GM21526 (cell line): ENCODE results near the gene USP7.
"Not testable (repeated sequence)": the region's sequence is repeated elsewhere in the genome, so short reads cannot be mapped to it uniquely, and the experiment has no call there.

Source experiments
- ATAC-seq: cut with Tn5 transposase; IDR thresholded peaks from one replicate; pipeline ENCODE4 v1.9.1; 2021; ENCODE audit warnings: moderate library complexity; ENCODE audit not compliant: unreplicated experiment, low FRiP score

USP7 gene

DNA sequence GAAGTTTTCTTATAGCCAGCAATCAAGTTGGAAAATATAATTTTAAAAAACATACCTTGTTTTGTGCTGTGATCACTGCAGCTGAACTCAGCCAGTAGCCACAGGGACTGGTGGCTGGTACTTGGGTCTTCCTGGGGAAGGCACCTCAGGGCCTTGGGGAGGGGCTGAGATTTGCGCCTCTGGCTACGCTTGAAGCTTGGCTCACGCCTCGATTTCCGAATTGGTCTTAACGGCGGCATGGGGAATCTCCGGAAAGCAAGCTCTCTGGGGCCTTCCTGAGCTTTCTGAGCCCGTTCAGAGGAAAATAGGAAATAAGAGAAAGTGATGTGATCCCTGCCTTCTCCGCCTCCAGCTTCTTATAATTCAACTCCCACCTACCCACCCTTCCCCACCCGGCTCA lies 11.3 kb upstream of the USP7 start:
- no peak for ATAC-seq

DNA sequence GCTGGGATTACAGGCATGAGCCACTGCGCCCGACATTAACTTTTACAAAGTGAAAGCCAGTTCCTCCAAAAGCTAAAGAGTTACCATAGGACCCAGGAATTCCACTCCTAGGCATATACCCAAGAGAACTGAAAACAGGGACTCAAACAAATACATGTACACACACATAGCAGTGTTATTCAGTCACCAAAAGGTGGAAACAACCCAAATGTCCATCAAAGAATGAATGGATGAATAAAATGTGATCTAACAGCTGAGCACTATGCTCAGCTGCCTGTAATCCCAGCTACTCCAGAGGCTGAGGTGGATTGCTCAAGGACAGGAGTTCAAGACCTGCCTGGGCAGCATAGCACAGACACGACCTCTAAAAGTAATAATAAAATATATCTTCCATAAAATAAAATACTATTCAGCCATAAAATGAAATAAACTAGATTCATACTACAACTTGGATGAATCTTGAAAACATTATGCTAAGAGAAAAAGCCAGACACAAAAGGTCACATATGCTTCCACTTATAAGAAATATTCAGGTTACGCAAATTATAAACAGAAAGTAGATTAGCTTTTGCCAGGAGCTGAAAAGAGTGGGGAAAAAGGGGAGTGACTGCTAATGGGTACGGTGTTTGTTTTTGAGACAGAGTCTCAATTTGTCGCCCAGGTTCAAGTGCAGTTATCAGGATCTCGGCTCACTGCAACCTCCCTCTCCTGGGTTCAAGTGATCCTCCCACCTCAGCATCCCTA lies 9.3 kb upstream of the USP7 start:
- no peak for ATAC-seq

DNA sequence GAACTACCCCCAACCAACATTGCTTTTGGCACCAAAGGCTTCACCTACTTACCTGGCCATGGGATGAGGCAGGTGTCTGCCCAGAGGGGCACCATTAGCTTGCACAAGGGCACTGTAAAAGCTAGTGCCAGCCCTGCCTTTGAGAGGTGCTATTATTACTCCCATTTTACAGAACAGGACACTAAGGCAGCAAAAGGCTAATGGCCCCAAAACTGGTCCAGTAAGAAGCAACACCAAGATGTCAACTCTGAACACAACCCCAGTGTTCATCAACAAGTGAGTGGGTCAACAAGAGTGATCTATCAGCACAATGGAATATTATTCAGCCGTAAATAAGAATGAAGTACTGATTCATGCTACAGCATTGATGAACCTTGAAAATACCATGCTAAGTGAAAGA lies 7.7 kb upstream of the USP7 start:
- no peak for ATAC-seq

DNA sequence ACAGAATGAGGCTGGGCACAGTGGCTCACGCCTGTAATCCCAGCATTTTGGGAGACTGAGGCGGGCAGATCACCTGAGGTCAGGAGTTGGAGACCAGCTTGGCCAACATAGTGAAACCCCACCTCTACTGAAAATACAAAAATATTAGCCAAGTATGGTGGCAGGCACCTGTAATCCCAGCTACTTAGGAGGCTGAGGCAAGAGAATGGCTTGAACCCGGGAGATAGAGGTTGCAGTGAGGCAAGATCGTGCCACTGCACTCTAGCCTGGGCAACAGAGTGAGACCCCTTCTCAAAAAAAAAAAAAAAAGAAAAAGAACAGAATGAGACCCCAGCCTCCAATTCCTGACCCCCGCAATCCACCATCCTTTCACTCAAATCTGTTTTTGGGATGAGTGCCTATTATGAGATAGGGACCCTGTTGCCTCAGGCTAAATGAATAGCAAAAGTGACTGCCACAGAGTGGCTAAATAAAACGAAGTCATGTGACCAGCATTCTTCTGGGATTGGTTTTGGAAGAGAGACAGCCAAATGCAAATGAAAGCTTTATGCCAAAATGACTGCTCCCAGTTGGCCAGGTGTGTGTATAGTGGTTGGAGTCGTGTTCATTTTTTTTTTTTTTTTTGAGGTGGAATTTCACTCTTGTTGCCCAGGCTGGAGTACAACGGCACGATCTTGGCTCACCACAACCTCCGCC lies 5.6 kb upstream of the USP7 start:
- not testable (repeated sequence) for ATAC-seq

DNA sequence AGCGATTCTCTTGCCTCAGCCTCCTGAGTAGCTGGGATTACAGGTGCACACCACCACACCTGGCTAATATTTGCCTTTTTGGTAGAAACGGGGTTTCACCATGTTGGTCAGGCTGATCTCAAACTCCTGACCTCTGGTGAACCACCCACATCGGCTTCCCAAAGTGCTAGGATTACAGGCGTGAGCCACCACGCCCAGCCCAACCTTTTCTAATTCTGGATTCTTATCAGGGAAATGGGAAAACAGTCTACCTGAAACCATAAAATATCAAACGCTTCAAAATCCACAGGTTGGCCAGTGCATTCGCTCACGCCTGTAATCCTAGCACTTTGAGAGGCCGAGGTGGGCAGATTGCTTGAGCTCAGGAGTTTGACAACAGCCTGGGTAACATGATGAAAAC lies 4.3 kb upstream of the USP7 start:
- not testable (repeated sequence) for ATAC-seq

DNA sequence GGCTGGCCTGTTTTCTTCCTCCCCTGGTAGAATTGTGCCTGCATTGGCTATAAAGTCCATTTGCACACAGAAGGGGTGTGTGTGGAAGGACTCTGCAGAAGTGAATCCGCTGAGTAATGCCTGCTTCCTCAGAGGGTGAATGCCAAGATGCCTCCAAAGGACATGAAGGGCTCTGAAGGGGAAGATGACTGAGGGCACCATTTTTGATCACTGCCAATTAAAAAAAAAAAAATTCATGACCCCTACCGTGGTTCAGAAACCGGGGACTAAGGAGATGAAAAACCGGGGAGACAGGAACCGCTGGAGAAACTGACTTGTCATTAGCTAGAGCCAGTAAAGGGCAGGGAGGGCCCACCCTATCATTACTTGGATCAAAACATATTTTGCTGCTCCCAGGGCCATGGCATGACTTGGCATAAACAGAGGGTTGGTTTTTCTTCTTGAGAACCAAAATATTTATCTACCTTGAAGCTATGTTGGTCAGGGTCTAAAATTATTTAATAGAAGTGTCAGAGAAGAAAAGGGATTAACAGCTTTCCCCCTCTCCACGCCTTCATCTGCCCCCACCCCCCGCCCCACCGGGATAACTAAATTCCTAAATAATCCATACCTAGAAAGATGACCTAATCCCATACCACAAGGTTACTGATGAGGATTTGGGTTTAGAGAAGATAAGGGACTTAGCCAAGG lies 3.6 kb upstream of the USP7 start:
- no peak for ATAC-seq

DNA sequence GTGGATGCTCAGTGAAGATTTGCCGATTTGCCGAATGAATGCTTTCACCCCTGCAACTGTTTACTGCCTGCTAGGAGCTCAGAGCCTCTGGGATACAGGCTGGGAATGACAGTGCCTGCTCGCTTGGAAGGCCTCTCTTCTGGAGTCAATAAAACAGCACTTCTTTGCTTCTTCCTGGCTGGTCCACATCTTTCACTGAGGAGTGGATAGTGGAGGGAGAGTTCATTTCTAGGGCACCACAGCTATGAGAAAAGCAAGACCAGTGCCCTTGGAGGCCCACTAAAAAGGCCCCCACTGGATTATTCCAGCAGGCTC lies 3.1 kb upstream of the USP7 start:
- no peak for ATAC-seq

DNA sequence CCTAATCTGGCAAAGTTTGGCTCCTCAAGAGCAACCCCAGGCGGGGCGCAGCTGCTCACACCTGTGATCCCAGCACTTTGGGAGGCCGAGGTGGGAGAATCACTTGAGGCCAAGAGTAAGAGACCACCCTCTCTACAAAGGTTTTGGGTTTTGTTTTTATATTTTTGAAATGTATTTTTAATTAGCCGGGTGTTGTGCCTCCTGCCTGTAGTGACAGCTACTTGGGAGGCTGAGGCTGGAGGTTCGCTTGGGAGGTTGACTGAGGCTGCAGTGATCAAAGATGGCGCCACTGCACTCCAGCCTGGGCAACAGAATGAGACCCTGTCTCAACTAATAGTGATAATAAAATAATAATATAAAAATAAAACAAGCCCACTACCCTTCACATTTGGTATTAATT lies 756 bp upstream of the USP7 start:
- ATAC-seq = no peak

DNA sequence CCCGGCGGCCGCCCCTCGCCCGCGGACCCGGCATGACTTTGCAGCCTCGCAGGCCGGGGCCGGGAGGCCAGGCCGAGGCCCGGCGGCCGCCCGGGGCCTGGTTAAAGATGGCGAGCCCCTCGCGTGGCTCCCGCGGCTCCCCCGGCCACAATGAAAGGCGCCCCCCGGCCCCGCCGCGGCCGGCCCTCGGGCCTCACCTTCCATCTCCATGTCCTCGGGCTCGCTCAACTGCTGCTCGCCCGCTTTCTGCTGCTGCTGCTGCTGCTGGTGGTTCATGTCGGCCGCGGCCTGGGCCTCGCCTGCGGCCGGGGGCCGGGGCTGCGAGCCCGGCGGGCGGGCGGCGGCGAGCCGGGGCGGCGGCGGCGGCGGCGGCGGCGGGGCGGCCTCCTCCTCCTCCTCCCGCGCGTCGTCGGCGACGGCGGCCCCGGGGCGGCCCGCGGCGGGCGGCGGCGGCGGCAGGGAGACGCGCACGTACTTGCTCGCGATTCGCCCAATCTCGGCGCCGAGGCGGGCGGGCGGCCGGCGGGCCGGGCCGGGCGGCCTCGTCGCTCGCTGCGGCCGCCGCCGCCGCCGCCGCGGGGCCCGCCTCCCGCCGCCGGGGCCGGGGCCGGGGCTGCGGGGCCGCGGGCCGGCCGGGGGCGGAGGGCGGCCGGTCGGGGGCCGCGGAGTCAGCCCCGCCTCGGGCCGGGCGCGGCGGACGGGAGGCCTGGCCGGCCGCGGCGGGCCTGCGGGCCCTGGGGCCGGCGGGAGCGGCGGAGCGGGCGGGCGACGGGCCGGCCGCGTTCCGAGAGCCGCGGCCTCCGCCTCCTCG lies 491 bp downstream of the USP7 start:
- no peak for ATAC-seq

DNA sequence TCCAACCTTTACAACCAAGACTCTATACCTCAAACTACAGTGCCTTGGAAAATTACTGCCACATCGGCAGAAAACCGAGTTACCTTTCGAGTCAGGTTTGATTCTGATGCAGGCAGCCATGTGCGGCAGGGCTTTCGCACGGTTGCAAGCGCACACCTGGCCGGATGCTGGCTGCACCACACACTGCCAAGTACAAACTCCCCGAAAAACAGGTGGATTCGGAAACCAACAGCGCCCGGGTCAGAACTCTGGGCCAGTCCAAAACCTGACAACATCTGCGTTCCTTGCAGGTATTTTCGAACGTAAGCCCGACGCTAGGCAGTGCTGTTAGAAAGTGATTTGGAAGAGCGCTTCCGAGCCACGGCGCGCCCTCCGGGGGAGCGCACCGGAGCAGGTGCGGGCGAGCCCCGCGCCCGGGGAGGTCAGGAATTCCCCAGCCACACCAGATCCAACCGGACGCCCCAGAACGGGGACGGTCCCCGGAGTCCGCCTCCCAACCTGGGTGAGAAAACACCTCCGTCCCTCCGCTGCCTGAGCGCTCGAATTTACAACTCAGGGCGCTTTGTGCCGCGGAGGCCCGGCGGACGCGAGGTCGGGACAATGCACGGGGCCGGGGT lies 1.2 kb downstream of the USP7 start:
- no peak for ATAC-seq

DNA sequence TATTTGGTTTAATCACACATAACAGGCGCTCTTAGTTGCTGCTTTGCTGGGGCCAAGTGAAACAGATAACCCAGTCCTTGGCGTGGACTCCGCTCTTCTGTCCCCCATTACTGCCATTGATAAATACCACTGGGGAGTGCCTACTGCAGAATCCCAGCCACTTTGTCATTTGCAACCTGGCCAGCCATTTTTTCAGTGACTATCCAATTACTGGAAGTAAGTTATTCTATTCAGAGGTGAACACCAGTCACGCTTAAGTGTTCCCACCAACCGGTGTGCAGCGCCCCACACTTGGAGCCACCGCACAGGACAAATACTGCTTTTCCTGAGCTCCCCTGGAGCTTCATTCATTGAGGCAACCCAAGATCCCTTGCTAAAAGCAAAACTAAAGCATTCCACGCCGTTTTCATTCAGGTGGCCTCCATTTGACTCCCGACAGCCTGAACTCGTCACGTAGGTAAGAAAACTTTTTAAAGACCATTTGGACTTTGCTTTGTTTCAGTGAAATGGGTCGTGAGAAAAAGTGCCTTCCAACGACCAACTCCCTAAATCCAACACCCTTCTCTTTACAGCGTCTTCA lies 1.8 kb downstream of the USP7 start:
- no peak for ATAC-seq

DNA sequence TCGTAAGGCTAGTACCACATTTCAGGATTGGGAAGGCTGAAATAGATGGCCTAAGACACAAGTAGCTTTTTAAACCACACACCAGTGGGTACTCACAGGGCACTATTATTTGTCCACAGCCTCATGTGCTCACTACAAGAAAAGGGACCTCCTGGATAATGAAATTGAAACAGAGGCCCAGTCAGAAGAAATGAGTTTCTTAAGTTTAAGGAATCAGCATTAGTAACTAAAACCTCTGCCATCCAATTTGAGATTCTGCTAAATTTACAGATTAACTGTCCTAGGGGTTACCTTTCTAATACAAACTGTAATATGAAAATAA lies 3.0 kb downstream of the USP7 start:
- no peak for ATAC-seq

DNA sequence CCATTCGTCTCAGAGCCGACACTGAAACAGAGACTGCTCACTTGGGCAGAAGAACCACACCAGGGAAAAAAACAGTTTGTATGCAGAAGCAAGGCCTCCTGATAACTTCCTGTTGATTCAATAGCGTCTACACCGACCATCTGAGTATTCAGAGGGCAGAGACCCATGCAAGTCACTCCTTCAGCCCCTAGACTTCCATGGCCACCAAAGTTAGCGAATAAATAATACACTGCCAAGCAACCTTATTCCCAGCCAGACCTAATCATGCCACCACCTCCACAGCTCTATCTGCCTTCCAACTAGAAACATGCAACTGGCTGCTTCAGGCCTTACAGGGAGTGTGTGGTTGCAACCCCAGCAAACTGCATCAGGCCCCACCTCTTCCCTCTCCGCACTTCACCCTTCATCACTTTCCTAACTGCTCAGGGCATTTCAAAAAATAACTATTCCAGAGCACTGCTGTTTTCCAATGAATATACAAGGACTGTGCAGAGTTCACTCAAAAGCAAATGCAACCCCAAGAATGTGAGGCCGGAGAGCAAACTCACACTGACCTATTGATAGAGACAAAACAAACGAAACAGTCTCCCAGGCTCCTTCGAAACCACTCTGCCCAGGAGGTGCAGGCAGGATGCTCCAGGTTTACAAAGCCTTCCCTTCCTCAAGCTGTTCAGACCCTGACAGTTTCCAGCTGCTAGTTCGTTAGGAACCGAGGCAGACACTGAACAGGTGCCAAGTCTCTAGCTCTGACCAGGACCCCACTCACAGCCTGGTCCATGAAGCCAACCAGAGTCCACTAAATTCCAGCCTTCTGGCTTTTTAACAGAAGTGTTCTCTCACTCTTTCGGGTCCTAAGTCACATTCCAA lies 3.6 kb downstream of the USP7 start:
- ATAC-seq = no peak

DNA sequence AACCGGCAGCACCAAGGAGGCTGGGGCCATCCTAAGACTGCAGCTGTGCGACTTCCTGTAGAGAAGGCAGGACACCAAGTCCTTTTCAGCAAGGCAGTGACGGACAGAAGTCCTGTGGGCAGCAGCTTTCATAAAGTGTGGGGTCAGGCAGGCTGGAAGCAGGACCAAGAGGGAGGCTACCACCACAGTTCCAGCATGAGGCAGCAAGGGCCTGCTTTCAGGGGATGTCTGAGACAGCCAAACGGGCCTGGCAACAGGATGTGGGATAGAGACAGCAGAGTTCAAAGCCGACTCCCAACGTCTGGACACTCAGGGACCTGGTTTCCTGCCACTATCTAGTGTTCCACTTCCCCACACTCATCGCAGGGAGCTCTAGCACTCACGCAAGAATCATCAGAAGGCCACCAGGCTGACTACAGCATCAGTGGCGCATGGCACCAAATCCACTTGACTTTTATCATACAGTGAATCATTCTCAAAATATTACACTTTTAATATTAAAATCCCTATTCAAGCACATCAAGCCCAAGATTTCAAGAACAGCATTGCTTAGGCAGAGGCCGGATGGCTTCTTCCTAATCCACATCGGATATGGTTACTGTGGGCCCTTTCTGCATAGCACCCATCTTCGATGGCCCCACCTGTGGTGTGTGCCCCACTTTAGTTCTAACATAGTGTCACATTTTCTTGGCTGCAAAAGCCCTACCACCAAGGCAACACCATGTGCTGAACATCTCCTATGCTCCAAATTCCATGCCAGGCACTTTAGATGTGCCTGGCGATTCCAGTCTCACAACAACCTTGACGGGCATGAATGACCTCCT lies 5.2 kb downstream of the USP7 start:
- ATAC-seq = no peak

DNA sequence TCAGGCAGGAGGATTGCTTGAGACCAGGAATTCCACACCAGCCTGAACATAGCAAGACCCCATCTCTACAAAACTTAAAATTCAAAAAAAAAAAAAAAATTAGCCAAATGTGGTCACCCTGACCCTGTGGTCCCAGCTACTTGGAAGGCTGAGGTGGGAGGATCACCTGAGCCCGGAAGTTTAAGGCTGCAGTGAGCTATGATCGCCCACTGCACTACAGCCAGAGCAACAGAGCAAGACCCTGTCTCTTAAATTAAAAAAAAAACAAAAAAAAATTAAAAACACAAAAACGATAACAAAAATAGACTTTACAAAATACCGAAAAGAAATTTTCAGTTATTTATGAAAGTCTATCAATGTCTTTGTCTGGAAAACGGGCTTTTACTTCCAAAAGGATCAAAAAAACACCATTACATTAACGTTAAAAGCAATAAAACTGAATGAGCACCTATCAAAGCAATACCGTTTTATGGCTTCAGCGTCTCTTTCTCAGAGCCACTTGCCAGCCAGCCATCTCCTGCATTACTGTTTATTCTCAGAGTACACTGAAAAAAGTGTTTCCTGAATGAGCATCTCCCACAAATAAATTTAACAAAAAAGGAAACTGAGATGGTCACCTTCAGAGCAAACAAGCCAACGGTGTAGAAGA lies 6.1 kb downstream of the USP7 start:
- no peak for ATAC-seq

DNA sequence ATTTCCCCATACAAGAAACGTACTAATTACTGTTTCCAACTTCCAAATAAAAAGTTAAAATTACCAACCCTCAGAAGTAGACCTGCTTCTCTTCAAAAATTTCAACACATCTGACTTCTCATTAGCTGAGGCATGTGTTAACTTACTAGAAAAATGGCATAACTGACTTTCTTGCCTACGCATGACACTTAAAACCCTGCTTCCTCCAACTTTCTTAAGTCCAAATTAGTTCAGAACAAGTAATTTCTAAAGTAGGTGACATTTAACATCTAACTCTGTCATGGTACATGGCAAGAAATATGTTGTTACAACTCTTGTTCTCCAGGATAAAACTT lies 6.7 kb downstream of the USP7 start:
- no peak for ATAC-seq

DNA sequence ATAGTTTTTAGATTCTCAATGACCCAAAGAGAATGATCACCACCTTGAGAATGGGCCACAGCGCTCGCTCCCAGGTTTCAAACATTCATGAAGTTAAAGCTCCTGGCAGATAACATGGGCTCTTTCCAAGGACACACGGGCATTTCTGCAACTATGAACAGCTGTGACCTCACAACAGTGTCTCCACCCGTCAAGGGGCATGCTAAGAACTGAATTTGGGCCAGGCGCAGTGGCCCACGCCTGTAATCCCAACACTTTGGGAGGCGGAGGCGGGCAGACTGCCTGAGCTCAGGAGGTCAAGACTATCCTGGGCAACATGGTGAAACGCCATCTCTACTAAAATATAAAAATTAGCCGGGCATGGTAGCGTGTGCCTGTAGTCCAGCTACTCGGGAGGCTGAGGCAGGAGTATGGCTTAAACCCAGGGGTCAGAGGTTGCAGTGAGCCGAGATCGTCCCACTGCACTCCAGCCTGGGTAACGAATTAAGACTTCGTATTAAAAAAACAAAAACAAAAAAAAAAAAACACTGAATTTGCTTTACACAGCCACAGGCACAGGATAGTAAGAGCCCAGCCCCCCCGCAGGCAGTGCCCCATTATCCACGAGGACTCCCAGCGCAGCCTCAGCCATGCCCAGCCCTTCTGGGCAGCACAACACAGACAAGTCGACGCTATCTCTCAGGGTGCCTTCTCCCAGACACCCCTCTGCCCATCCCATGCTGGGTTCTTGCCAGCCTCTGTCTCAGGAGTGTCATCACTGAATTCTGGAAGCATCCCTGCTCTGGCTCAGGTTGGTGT lies 7.2 kb downstream of the USP7 start:
- no peak for ATAC-seq

DNA sequence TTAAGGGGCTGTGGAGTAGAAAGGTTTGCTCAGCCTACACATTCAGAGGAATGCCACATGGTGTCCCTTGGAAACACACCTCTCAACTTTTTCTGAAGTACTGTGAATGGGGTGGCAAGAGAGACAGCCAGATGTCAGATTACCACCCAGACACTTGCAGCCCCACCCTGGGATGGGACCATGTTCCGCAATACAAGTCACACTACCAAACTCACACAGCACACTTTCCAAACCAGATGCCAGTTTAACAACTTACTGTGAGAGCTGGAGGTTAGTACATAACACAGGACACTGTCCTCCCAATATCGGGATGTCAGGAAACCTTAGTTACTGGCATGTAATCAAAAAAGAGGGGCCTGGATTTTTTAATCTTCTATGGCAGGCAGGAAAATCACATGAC lies 7.9 kb downstream of the USP7 start:
- ATAC-seq = no peak
